ENCODE measurements around the gene POU4F1. TPM values are rescaled to one million over a fixed set of nuclear protein-coding genes. Genes with fewer than 3 reads are reported as not detected.

POU4F1 gene
- total RNA-seq, 4 donors from 2014 or later = not detected

GRCh38 chr13:78610381-78610883 lies 7.1 kb upstream of the POU4F1 start:
- Histone ChIP-seq H3K9me3 (no peaks in the 10 kb centered on the region), H3K27ac (no peak overlapping the region), H3K4me1 (peaks cover 20 to 41% (median 22%) of the 10 kb centered on the region in 3 donors), H3K36me3 (peaks cover 0 to 10% (median 0%) of the 10 kb centered on the region in 3 donors), H3K27me3 (peaks cover 9 to 70% (median 38%) of the 10 kb centered on the region in 4 donors), H3K4me3 (no peak overlapping the region)
- 34 to 40% methylated on average over 4 of the region's 4 CpGs for WGBS, 2 donors
- TF ChIP-seq POLR2A (IDR thresholded peaks at IDR 0.05) (no peak), CTCF (IDR thresholded peaks at IDR 0.05) (no peak)
- no peak for DNase-seq
- intact Hi-C loops (cut with DNase I) = no loop called here

GRCh38 chr13:78609464-78610205 lies 6.3 kb upstream of the POU4F1 start:
- H3K4me3 ChIP-seq = peak overlapping the region; percentile 26 to 68 (median 51)
- intact Hi-C loops (cut with DNase I) = no loop called here
- H3K27ac ChIP-seq = no peak overlapping the region
- 16 to 26% methylated on average over 19 to 27 of the region's 33 CpGs for whole genome bisulfite sequencing, 2 donors
- peaks cover 9 to 78% (median 46%) of the 10 kb centered on the region in 4 donors for H3K27me3 ChIP-seq
- H3K9me3 ChIP-seq = no peaks in the 10 kb centered on the region
- TF ChIP-seq CTCF (IDR thresholded peaks at IDR 0.05) (no peak), POLR2A (IDR thresholded peaks at IDR 0.05) (no peak)
- H3K36me3 ChIP-seq = peaks cover 0 to 5% (median 0%) of the 10 kb centered on the region in 3 donors
- DNase-seq = no peak
- peaks cover 20 to 45% (median 22%) of the 10 kb centered on the region in 3 donors for H3K4me1 ChIP-seq

GRCh38 chr13:78608688-78609463 lies 5.5 kb upstream of the POU4F1 start:
- Histone ChIP-seq H3K36me3 (no peaks in the 10 kb centered on the region), H3K9me3 (no peaks in the 10 kb centered on the region), H3K4me1 (peaks cover 20 to 49% (median 22%) of the 10 kb centered on the region in 3 donors), H3K27ac (no peak overlapping the region), H3K4me3 (peak overlapping the region; percentile 26 to 68 (median 51)), H3K27me3 (peaks cover 9 to 85% (median 48%) of the 10 kb centered on the region in 4 donors)
- DNase-seq = no peak
- WGBS, 2 donors = 1 to 3% methylated on average over 32 to 40 of the region's 54 CpGs
- TF ChIP-seq CTCF (IDR thresholded peaks at IDR 0.05) = no peak
- TF ChIP-seq POLR2A (IDR thresholded peaks at IDR 0.05) = no peak
- intact Hi-C loops (cut with DNase I) = no loop called here

- Histone ChIP-seq H3K27me3 (peaks cover 9 to 87% (median 50%) of the 10 kb centered on the region in 4 donors), H3K4me3 (peak overlapping the region; percentile 26 to 68 (median 51)), H3K36me3 (no peaks in the 10 kb centered on the region), H3K27ac (no peak overlapping the region), H3K9me3 (no peaks in the 10 kb centered on the region), H3K4me1 (peaks cover 23 to 55% (median 27%) of the 10 kb centered on the region in 3 donors)
- intact Hi-C loops (cut with DNase I) = no loop called here
- DNase-seq = no peak
- TF ChIP-seq POLR2A (IDR thresholded peaks at IDR 0.05) (no peak), CTCF (IDR thresholded peaks at IDR 0.05) (no peak)
- 12 to 24% methylated on average over 8 to 15 of the region's 15 CpGs for WGBS, 2 donors
Measured at GRCh38 chr13:78608252-78608687, 4.9 kb upstream of the POU4F1 start.
